A549 treated with dexamethasone at 1 μM for 4 hours (cell line): Measurements from ENCODE around the gene GORASP2. TPM values are rescaled to one million over a fixed set of nuclear protein-coding genes. Genes with fewer than 3 reads are reported as not detected.

Experiments used
- total RNA-seq: library from RNA; stranded (reverse); fragments of 200-300 nt; extraction: Qiagen RNA extraction; gene quantifications from 5 replicates; pipeline ENCODE4 v1.2.3, GENCODE V29; 2022

Gene GORASP2
- 102 to 113 TPM (median 104 TPM) in 5 replicates for total RNA-seq

GRCh38 chr2:170928824-170929685, at the start of gene GORASP2:
Gene GORASP2, plus strand, starts transcription at chr2:170929253. Its CDS starts 88 bp downstream, at chr2:170929341.

Other genes with a start within 250 kb of the GORASP2 start
- gene SP5, start 213.9 kb upstream of the GORASP2 start, total RNA-seq = not detected in 5 replicates
- gene ERICH2, start 158.9 kb upstream of the GORASP2 start, total RNA-seq = not detected in 5 replicates
- gene GAD1, start 112.4 kb upstream of the GORASP2 start, total RNA-seq = 0.13 to 0.47 TPM (median 0.32 TPM) in 5 replicates
- gene TLK1, start 231.6 kb downstream of the GORASP2 start, total RNA-seq = 19.5 to 33.8 TPM (median 27.4 TPM) in 5 replicates